ENCODE measurements around the gene CBARP. TPM values are rescaled to one million over a fixed set of nuclear protein-coding genes. Genes with fewer than 3 reads are reported as not detected.

The CBARP gene
- 4.8 and 5.1 TPM in 2 replicates for polyA plus RNA-seq (2012; rRNA removed)
- 1.6 and 3.5 TPM in 2 replicates for polyA plus RNA-seq (2012; cell fraction: cytosol; rRNA removed)
- polyA plus RNA-seq (2012; cell fraction: nucleus; rRNA removed): 25.2 and 37.7 TPM in 2 replicates

- DNase-seq: peak; percentile 91
Observed at GRCh38 chr19:1237754-1238368, at the start of gene CBARP. CBARP (minus strand) TSS chr19:1238005; CDS start chr19:1236100, 1,905 bp downstream.

GRCh38 chr19:1286487-1287353 lies 48.9 kb upstream of the CBARP start:
- Histone ChIP-seq H3K36me3 (replicated peaks in 1 of 2; ENCODE audit: control insufficient read depth in 1 of 2, insufficient read depth in 2 of 2, low read length in 1 of 2) (no peaks in the 10 kb centered on the region), H3K79me2 (ENCODE audit: insufficient read depth) (no peaks in the 10 kb centered on the region), H4K20me1 (ENCODE audit: insufficient read depth) (no peaks in the 10 kb centered on the region), H3K4me2 (peak overlapping the region; percentile 75), H3K27ac (ENCODE audit: low read depth in 2 of 2, low read length in 1 of 2) (peak overlapping the region in 1 of 2 experiments; percentile 74; a peak in 2 of 4 replicates), H2AFZ (ENCODE audit: low read depth) (0 out of 2 replicates have a peak overlapping the region, but pooled peaks have one; percentile 5), H3K9me2 (no peaks in the 10 kb centered on the region), H3K9me3 (no peaks in the 10 kb centered on the region), H3K4me1 (ENCODE audit: control insufficient read depth in 1 of 2, insufficient read depth in 2 of 2, low read depth in 1 of 2, low read length in 1 of 2) (peaks cover 0 to 8% of the 10 kb centered on the region in 2 experiments; a peak in 1 of 4 replicates), H3K27me3 (ENCODE audit: insufficient read depth) (no peaks in the 10 kb centered on the region), H3K4me3 (ENCODE audit: low read depth in 2 of 2, low read length in 1 of 2) (peak overlapping the region; percentile 57 to 63), H3K9ac (peak overlapping the region; percentile 19; the same call in 1 of the 2 replicates), H3F3A (replicated peaks; ENCODE audit: insufficient read depth) (peaks cover 11% of the 10 kb centered on the region)
- ChIA-PET CTCF (interaction anchor here (0.8 to 1.9 kb wide), 7 partner anchors 19 to 385 kb away, joined by 3 to 8 read pairs (median 4); no protein-coding TSS in a partner anchor), POLR2A (interaction anchor here (1.2 to 2.2 kb wide), 2 partner anchors 18 to 73 kb away, joined by 3 to 10 read pairs; partner anchors contain the start of gene CIRBP)
- 10% methylated on average over 13 of the region's 38 CpGs for WGBS (ENCODE audit: low lambda C conversion rate)
- DNase-seq: no peak
- TF ChIP-seq POLR2AphosphoS5 (IDR thresholded peaks at IDR 0.05; ENCODE audit: low read depth, low read length) (no peak), JUND (IDR thresholded peaks at IDR 0.05) (no peak), ELF1 (IDR thresholded peaks at IDR 0.05) (no peak), GABPA (IDR thresholded peaks at IDR 0.05; ENCODE audit: low read depth) (no peak), MXI1 (IDR thresholded peaks at IDR 0.05; ENCODE audit: low read depth, low read length) (no peak), IRF3 (IDR thresholded peaks at IDR 0.05; ENCODE audit: low read depth, low read length) (no peak), CTCF (IDR thresholded peaks at IDR 0.05) (no peak), EP300 (IDR thresholded peaks at IDR 0.05; ENCODE audit: borderline replicate concordance in 1 of 2, low read depth in 1 of 2, low read length in 1 of 2) (no peak), FOXM1 (IDR thresholded peaks at IDR 0.05; ENCODE audit: low read depth) (no peak)

More at GRCh38 chr19:1237754-1238368, at the start of gene CBARP:
- Histone ChIP-seq H4K20me1 (ENCODE audit: insufficient read depth) (peaks cover 13% of the 10 kb centered on the region; the same call in 1 of the 2 replicates), H3K9ac (peak within 1 kb of the TSS; percentile 66), H3K9me3 (no peaks in the 10 kb centered on the region), H3K4me3 (ENCODE audit: low read depth in 2 of 2, low read length in 1 of 2) (peak within 1 kb of the TSS; percentile 74 to 87), H2AFZ (ENCODE audit: low read depth) (no peak within 1 kb of the TSS), H3K4me2 (peak within 1 kb of the TSS; percentile 97), H3K36me3 (replicated peaks in 1 of 2; ENCODE audit: control insufficient read depth in 1 of 2, insufficient read depth in 2 of 2, low read length in 1 of 2) (peaks cover 0 to 26% of the 10 kb centered on the region in 2 experiments), H3K79me2 (ENCODE audit: insufficient read depth) (peaks cover 32% of the 10 kb centered on the region), H3K27ac (ENCODE audit: low read depth in 2 of 2, low read length in 1 of 2) (peak within 1 kb of the TSS; percentile 38 to 88; a peak in 3 of 4 replicates), H3F3A (replicated peaks; ENCODE audit: insufficient read depth) (peaks cover 27% of the 10 kb centered on the region), H3K27me3 (ENCODE audit: insufficient read depth) (no peaks in the 10 kb centered on the region), H3K9me2 (no peaks in the 10 kb centered on the region), H3K4me1 (ENCODE audit: control insufficient read depth in 1 of 2, insufficient read depth in 2 of 2, low read depth in 1 of 2, low read length in 1 of 2) (peaks cover 5 to 31% of the 10 kb centered on the region in 2 experiments; a peak in 2 of 4 replicates)
- TF ChIP-seq PBX3 (IDR thresholded peaks at IDR 0.05): no peak
- TF ChIP-seq USF1 (IDR thresholded peaks at IDR 0.05; ENCODE audit: borderline replicate concordance, low read depth): peak; percentile 58; the same call in 1 of the 2 replicates
- TF ChIP-seq POLR2AphosphoS5 (IDR thresholded peaks at IDR 0.05; ENCODE audit: low read depth, low read length): 0 out of 2 replicates have a peak, but pooled peaks have one; percentile 14
- ChIA-PET CTCF (interaction anchor here (1.2 to 9.7 kb wide), 4 partner anchors 16 to 125 kb away, joined by 6 to 594 read pairs (median 42); partner anchors contain the start of gene CIRBP), POLR2A (interaction anchor here (4.3 kb wide), 1 partner anchor 32 kb away, joined by 49 read pairs; the partner anchor contains the start of gene CIRBP)
- WGBS (ENCODE audit: low lambda C conversion rate): 19% methylated on average over 3 of the region's 87 CpGs

All from SK-N-SH (cell line).